Calu3 (cell line): ENCODE results near the gene XPO5. TPM values are rescaled to one million over a fixed set of nuclear protein-coding genes. Genes with fewer than 3 reads are reported as not detected.

Source experiments
- BruUV-seq: library from RNA; stranded (reverse); fragments of 400-500 nt; replicated peaks from 2 replicates; lab custom pipeline; 2021; lab: Mats Ljungman, UMichigan
- CTCF ChIA-PET: fragments of 300-600 bp; sonication (Branson Sonifier 250); formaldehyde crosslinking; loops from one replicate; lab custom pipeline; 2022; ENCODE audit warnings: antibody characterized with exemption; lab: Charles Lee
- DNase-seq: peaks from one replicate; pipeline ENCODE4 v3.0.0; 2022
- H3K27ac Mint-ChIP-seq: one replicate; pipeline ENCODE4 v1.8.0; 2022; ENCODE audit warnings: mixed read lengths; ENCODE audit not compliant: unreplicated experiment
- H3K27me3 Mint-ChIP-seq: one replicate; pipeline ENCODE4 v1.8.0; 2022; ENCODE audit warnings: mixed read lengths; ENCODE audit not compliant: unreplicated experiment
- H3K36me3 Mint-ChIP-seq: one replicate; pipeline ENCODE4 v1.8.0; 2022; ENCODE audit warnings: mild to moderate bottlenecking, moderate library complexity, mixed read lengths; ENCODE audit not compliant: insufficient read depth, unreplicated experiment
- H3K4me1 Mint-ChIP-seq: one replicate; pipeline ENCODE4 v1.8.0; 2022; ENCODE audit warnings: mild to moderate bottlenecking, low read depth, mixed read lengths; ENCODE audit not compliant: unreplicated experiment
- H3K4me3 Mint-ChIP-seq: one replicate; pipeline ENCODE4 v1.8.0; 2022; ENCODE audit warnings: mild to moderate bottlenecking, low read depth, moderate library complexity, mixed read lengths; ENCODE audit not compliant: unreplicated experiment
- H3K9me3 Mint-ChIP-seq: one replicate; pipeline ENCODE4 v1.8.0; 2022; ENCODE audit warnings: low read depth, mixed read lengths; ENCODE audit not compliant: unreplicated experiment
- CTCF ChIP-seq: fragments of 200-600 bp; IDR thresholded peaks from one replicate; pipeline ENCODE4 v1.8.0; 2022; ENCODE audit warnings: antibody characterized with exemption; ENCODE audit not compliant: unreplicated experiment
- intact Hi-C: fragments of 100-400 bp; cut with micrococcal nuclease; formaldehyde crosslinking; loops from one replicate; pipeline ENCODE4 v1.10.0; 2022; ENCODE audit not compliant: unreplicated experiment
- total RNA-seq: library from RNA; stranded (reverse); gene quantifications from 2 replicates; pipeline ENCODE4 v1.2.3, GENCODE V29; 2022

The XPO5 gene
- total RNA-seq, 1 experiment from 2014 or later: 131 TPM

GRCh38 chr6:43521836-43522235 is 54.0 kb downstream of the XPO5 start:
- intact Hi-C loops: no loop called here
- H3K9me3 Mint-ChIP-seq: no peaks in the 10 kb centered on the region
- H3K27me3 Mint-ChIP-seq: no peaks in the 10 kb centered on the region
- no peak for TF ChIP-seq CTCF
- no peak for DNase-seq
- H3K36me3 Mint-ChIP-seq: peaks cover 57% of the 10 kb centered on the region
- no TSS peak for BruUV-seq
- CTCF ChIA-PET: no interaction called here
- peaks cover 10% of the 10 kb centered on the region for H3K4me1 Mint-ChIP-seq
- no peak overlapping the region for H3K27ac Mint-ChIP-seq
- no peak overlapping the region for H3K4me3 Mint-ChIP-seq

GRCh38 chr6:43520097-43520496 is 55.7 kb downstream of the XPO5 start:
- TF ChIP-seq CTCF: no peak
- no TSS peak for BruUV-seq
- Mint-ChIP-seq H3K27me3 (no peaks in the 10 kb centered on the region), H3K4me1 (peaks cover 19% of the 10 kb centered on the region), H3K4me3 (no peak overlapping the region), H3K36me3 (peaks cover 45% of the 10 kb centered on the region), H3K9me3 (no peaks in the 10 kb centered on the region), H3K27ac (no peak overlapping the region)
- CTCF ChIA-PET: interaction anchor here (0.6 to 1.3 kb wide), 2 partner anchors 10 to 497 kb away, joined by 3 read pairs; no protein-coding TSS in a partner anchor
- intact Hi-C loops: no loop called here
- no peak for DNase-seq

- no peak for DNase-seq
- no peaks in the 10 kb centered on the region for H3K27me3 Mint-ChIP-seq
- CTCF ChIA-PET: interaction anchor here (0.6 to 1.5 kb wide), 3 partner anchors 10 to 306 kb away, joined by 3 to 4 read pairs (median 3); no protein-coding TSS in a partner anchor
Measured at GRCh38 chr6:43517505-43518357, 58.1 kb downstream of the XPO5 start.

More at GRCh38 chr6:43517505-43518357, 58.1 kb downstream of the XPO5 start:
- Mint-ChIP-seq H3K36me3 (peaks cover 36% of the 10 kb centered on the region), H3K9me3 (no peaks in the 10 kb centered on the region), H3K4me3 (no peak overlapping the region), H3K4me1 (peaks cover 15% of the 10 kb centered on the region), H3K27ac (no peak overlapping the region)
- TF ChIP-seq CTCF: no peak
- BruUV-seq: TSS peak; percentile 70
- intact Hi-C loops: no loop called here
